ENCODE results near the gene TENM4. TPM values are rescaled to one million over a fixed set of nuclear protein-coding genes. Genes with fewer than 3 reads are reported as not detected.

The TENM4 gene
- total RNA-seq, 1 donor from 2014 or later = 0.63 TPM

GRCh38 chr11:78768345-78768744 lies 672.5 kb downstream of the TENM4 start:
- TF ChIP-seq CTCF (IDR thresholded peaks at IDR 0.05; ENCODE audit: borderline replicate concordance) = no peak
- DNase-seq = no peak
- no peak overlapping the region for H3K4me3 ChIP-seq
- intact Hi-C loops (cut with micrococcal nuclease) = no loop called here
- H3K36me3 ChIP-seq = no peaks in the 10 kb centered on the region
- no peaks in the 10 kb centered on the region for H3K27me3 ChIP-seq (ENCODE audit: low read depth)
- H3K4me1 ChIP-seq = peaks cover 9% of the 10 kb centered on the region
- no peak overlapping the region for H3K27ac ChIP-seq (replicated peaks)
- no peaks in the 10 kb centered on the region for H3K9me3 ChIP-seq (replicated peaks)

DNA sequence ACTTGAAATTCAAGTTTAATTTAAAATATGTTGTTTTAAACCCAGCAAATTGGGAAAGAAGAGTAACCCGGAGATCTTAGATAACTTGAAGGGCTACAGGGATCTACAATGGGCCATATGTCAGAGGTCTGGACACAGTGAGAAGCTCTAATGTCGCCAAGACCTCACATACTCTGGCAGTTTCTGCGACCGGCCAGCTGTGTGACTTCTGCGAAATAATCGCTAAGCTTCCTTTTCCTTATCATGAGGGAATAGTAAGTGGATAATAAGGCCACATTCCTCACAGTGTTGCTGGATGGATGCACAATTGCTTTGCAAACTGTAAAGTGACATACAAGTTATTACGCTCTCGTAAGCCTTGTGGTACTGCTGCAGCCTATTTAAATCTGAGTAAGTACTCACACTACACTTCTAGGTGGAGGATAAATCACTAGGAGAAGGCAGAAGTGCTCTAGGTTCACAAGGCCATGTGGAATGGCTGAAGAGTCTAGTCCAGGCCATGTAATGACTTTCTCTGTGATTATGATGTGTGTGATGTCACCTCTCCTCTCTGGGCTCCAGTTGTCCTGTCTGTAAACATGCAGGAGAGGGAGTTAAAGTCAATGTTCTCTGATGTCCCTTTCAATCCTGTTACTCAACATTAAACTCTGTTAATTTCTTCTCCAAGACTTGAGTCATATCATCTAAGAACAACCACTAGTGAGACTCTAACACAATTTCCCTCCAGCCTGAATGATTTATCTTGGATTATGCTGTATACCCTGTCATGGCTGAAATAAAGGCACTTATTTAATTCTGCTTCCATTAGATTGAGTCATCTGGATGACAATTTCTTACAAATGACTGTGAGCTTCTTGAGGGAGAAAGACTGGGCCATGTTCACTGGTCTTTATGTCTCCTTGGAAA lies 673.5 kb downstream of the TENM4 start:
- no peak for TF ChIP-seq CTCF (IDR thresholded peaks at IDR 0.05; ENCODE audit: borderline replicate concordance)
- no peak for DNase-seq
- Histone ChIP-seq H3K27me3 (ENCODE audit: low read depth) (no peaks in the 10 kb centered on the region), H3K9me3 (replicated peaks) (no peaks in the 10 kb centered on the region), H3K4me3 (no peak overlapping the region), H3K36me3 (no peaks in the 10 kb centered on the region), H3K27ac (replicated peaks) (no peak overlapping the region), H3K4me1 (peaks cover 10% of the 10 kb centered on the region)
- intact Hi-C loops (cut with micrococcal nuclease) = no loop called here

- H3K4me1 ChIP-seq = peaks cover 16% of the 10 kb centered on the region
- H3K36me3 ChIP-seq = no peaks in the 10 kb centered on the region
- H3K4me3 ChIP-seq = no peak overlapping the region
- no peak for TF ChIP-seq CTCF (IDR thresholded peaks at IDR 0.05; ENCODE audit: borderline replicate concordance)
- H3K27ac ChIP-seq (replicated peaks) = no peak overlapping the region
- no peaks in the 10 kb centered on the region for H3K27me3 ChIP-seq (ENCODE audit: low read depth)
- no peaks in the 10 kb centered on the region for H3K9me3 ChIP-seq (replicated peaks)
- intact Hi-C loops (cut with micrococcal nuclease) = no loop called here
- no peak for DNase-seq
Observed at GRCh38 chr11:78764946-78765345, 675.9 kb downstream of the TENM4 start.

DNA sequence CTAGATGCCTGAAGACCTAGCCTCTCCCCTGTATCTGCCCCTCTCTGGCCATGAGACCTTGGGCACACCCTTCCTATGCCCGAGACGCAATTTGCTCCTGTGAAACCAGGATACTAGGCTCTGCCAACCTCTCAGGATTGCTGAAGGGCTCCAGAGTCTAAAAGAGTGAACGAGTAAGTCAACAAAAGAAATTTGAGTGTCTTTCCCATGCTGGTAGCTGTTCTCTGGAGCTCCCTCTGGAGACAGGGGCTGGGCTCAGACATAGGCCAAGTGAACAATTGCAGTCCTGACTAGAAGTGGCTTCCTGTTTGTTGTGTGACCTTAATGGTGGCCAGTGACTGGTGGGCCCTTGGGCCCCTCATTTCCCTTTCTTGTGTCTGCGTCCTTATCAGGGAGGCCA lies 677.2 kb downstream of the TENM4 start:
- no peaks in the 10 kb centered on the region for H3K27me3 ChIP-seq (ENCODE audit: low read depth)
- intact Hi-C loops (cut with micrococcal nuclease) = no loop called here
- no peaks in the 10 kb centered on the region for H3K36me3 ChIP-seq
- no peak for TF ChIP-seq CTCF (IDR thresholded peaks at IDR 0.05; ENCODE audit: borderline replicate concordance)
- H3K9me3 ChIP-seq (replicated peaks) = no peaks in the 10 kb centered on the region
- DNase-seq = no peak
- H3K4me1 ChIP-seq = peaks cover 11% of the 10 kb centered on the region
- no peak overlapping the region for H3K27ac ChIP-seq (replicated peaks)
- H3K4me3 ChIP-seq = no peak overlapping the region

- H3K9me3 ChIP-seq (replicated peaks) = no peaks in the 10 kb centered on the region
- peaks cover 6% of the 10 kb centered on the region for H3K4me1 ChIP-seq
- H3K36me3 ChIP-seq = no peaks in the 10 kb centered on the region
- TF ChIP-seq CTCF (IDR thresholded peaks at IDR 0.05; ENCODE audit: borderline replicate concordance) = no peak
- H3K27me3 ChIP-seq (ENCODE audit: low read depth) = no peaks in the 10 kb centered on the region
- no peak overlapping the region for H3K4me3 ChIP-seq
- intact Hi-C loops (cut with micrococcal nuclease) = no loop called here
- no peak overlapping the region for H3K27ac ChIP-seq (replicated peaks)
- no peak for DNase-seq
Observed at GRCh38 chr11:78762105-78762504, 678.7 kb downstream of the TENM4 start.
